ENCODE measurements around the gene PSKH1.

PSKH1 gene

GRCh38 chr16:67942510-67943255 is 49.6 kb downstream of the PSKH1 start:
- no peak for DNase-seq

- no peak for DNase-seq
Observed at GRCh38 chr16:67943256-67943618, 50.2 kb downstream of the PSKH1 start.

GRCh38 chr16:67943619-67944504 is 50.8 kb downstream of the PSKH1 start, which contains the start of gene LCAT:
TSS of gene LCAT (minus strand) at chr16:67944120. CDS start at chr16:67944101, 19 bp downstream.
- DNase-seq, result no peak

- DNase-seq, result no peak
Observed at GRCh38 chr16:67944690-67945391, 51.8 kb downstream of the PSKH1 start.

GRCh38 chr16:67945392-67945933 is 52.4 kb downstream of the PSKH1 start:
- DNase-seq, result no peak

- DNase-seq, result no peak
Observed at GRCh38 chr16:67946128-67946569, 53.1 kb downstream of the PSKH1 start.

GRCh38 chr16:67946966-67947558 is 54.0 kb downstream of the PSKH1 start:
- DNase-seq, result no peak

- no peak for DNase-seq
Observed at GRCh38 chr16:67948015-67948414, 55.0 kb downstream of the PSKH1 start.

GRCh38 chr16:67949645-67950044 is 56.6 kb downstream of the PSKH1 start:
- DNase-seq, result no peak

GRCh38 chr16:67950335-67950843 is 57.3 kb downstream of the PSKH1 start:
- DNase-seq, result no peak

- DNase-seq, result no peak
Observed at GRCh38 chr16:67951485-67951884, 58.4 kb downstream of the PSKH1 start.

GRCh38 chr16:67953641-67954375 is 60.8 kb downstream of the PSKH1 start:
- peak in 1 of 3 experiments; percentile 24 for DNase-seq

- DNase-seq, result no peak
Observed at GRCh38 chr16:67954421-67955196, 61.6 kb downstream of the PSKH1 start.

- no peak for DNase-seq
Observed at GRCh38 chr16:67957622-67958021, 64.6 kb downstream of the PSKH1 start.

- DNase-seq, result no peak
Observed at GRCh38 chr16:67959536-67960329, 66.7 kb downstream of the PSKH1 start.

GRCh38 chr16:67961551-67961957 is 68.5 kb downstream of the PSKH1 start:
- DNase-seq, result peak; percentile 88 to 98 (median 95)

GRCh38 chr16:67962135-67962534 is 69.1 kb downstream of the PSKH1 start:
- DNase-seq, result no peak

GRCh38 chr16:67963292-67963661 is 70.2 kb downstream of the PSKH1 start:
- no peak for DNase-seq

GRCh38 chr16:67963662-67964321 is 70.7 kb downstream of the PSKH1 start:
- peak in 1 of 3 experiments; percentile 20 for DNase-seq
